Stomach (tissue), 4 donors: ENCODE results near the gene TBX10.

Experiments
- EP300 ChIP-seq: sonication (generic); formaldehyde crosslinking; IDR thresholded peaks from one replicate; pipeline ENCODE4 v1.6.1; 2017; ENCODE audit warnings: antibody characterized with exemption
- POLR2A ChIP-seq, 4 donors: fragments of 450-650 bp; IDR thresholded peaks; one replicate each; pipeline ENCODE4 v1.6.1; 2016; ENCODE audit warnings: antibody characterized with exemption in 4 of 4, control low read depth in 2 of 4, mild to moderate bottlenecking in 1 of 4, moderate library complexity in 1 of 4
- POLR2AphosphoS5 ChIP-seq, 3 donors: sonication (generic); formaldehyde crosslinking; IDR thresholded peaks; one replicate each; pipeline ENCODE4 v1.6.1; 2016; ENCODE audit warnings: antibody characterized with exemption in 3 of 3
- TF ChIP-seq, protein P1 (sequence below), 7 experiments: fragments of 450-650 bp in 4 of 7; fragments of 200-600 bp in 3 of 7; sonication (generic) in 3 of 7; IDR thresholded peaks; one replicate each; pipeline ENCODE4 v1.5.1; 2016 to 2019; ENCODE audit warnings: antibody characterized with exemption in 7 of 7, control low read depth in 2 of 7, mild to moderate bottlenecking in 1 of 7

DNA sequence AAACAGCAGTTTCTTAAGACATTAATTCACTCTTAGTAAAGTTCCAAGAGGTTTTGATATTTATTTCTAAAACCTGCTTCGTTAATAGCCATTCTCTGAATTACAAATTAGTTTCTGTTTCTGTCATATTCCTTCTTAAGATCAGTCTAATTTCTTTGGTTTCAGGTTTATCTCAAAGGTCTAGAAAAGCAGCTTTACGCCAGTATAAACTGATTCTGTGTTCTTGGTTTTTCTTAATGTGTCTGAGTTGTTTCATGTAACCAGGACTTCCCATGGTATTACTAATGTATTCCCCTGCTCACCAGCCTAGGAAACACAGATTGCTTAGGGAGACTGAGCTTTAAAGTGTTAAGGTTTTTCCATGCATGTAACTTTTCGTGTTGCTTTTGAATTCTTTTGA lies 17.7 kb upstream of the TBX10 start:
- TF ChIP-seq POLR2AphosphoS5 (IDR thresholded peaks at IDR 0.05): no peak
- TF ChIP-seq, protein P1, sequence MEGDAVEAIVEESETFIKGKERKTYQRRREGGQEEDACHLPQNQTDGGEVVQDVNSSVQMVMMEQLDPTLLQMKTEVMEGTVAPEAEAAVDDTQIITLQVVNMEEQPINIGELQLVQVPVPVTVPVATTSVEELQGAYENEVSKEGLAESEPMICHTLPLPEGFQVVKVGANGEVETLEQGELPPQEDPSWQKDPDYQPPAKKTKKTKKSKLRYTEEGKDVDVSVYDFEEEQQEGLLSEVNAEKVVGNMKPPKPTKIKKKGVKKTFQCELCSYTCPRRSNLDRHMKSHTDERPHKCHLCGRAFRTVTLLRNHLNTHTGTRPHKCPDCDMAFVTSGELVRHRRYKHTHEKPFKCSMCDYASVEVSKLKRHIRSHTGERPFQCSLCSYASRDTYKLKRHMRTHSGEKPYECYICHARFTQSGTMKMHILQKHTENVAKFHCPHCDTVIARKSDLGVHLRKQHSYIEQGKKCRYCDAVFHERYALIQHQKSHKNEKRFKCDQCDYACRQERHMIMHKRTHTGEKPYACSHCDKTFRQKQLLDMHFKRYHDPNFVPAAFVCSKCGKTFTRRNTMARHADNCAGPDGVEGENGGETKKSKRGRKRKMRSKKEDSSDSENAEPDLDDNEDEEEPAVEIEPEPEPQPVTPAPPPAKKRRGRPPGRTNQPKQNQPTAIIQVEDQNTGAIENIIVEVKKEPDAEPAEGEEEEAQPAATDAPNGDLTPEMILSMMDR (IDR thresholded peaks at IDR 0.05): no peak
- no peak for TF ChIP-seq POLR2A (IDR thresholded peaks at IDR 0.05)
- no peak for TF ChIP-seq EP300
